Stimulated activated CD4-positive, alpha-beta T cell treated with anti-CD3 and anti-CD28 coated beads, Interleukin-15, amount 100 ng/mL, for 1 hour (primary cell): Measurements from ENCODE around the gene PTPRD.

Source experiments
- DNase-seq, 2 donors: peaks; one replicate each; pipeline ENCODE4 v3.0.0-alpha.2; 2020; ENCODE audit warnings: low read depth in 1 of 2, low spot score in 1 of 2

PTPRD gene

GRCh38 chr9:8809741-8810140, 1803.1 kb downstream of the PTPRD start:
- no peak for DNase-seq

GRCh38 chr9:8806150-8806549, 1806.7 kb downstream of the PTPRD start:
- DNase-seq: no peak

GRCh38 chr9:8804613-8805012, 1808.2 kb downstream of the PTPRD start:
- no peak for DNase-seq

GRCh38 chr9:8802242-8802641, 1810.6 kb downstream of the PTPRD start:
- DNase-seq: no peak

GRCh38 chr9:8800196-8800595, 1812.6 kb downstream of the PTPRD start:
- no peak for DNase-seq

GRCh38 chr9:8799615-8800014, 1813.2 kb downstream of the PTPRD start:
- no peak for DNase-seq

- DNase-seq: no peak
These were observed 1813.6 kb downstream of the PTPRD start for GRCh38 chr9:8799206-8799605.

- no peak for DNase-seq
These were observed 1828.0 kb downstream of the PTPRD start for GRCh38 chr9:8784838-8785237.

- no peak for DNase-seq
These were observed 1828.9 kb downstream of the PTPRD start for GRCh38 chr9:8783941-8784340.

- no peak for DNase-seq
These were observed 1830.6 kb downstream of the PTPRD start for GRCh38 chr9:8782237-8782636.

GRCh38 chr9:8781458-8781857, 1831.3 kb downstream of the PTPRD start:
- no peak for DNase-seq

GRCh38 chr9:8780386-8780785, 1832.4 kb downstream of the PTPRD start:
- DNase-seq: no peak

- no peak for DNase-seq
These were observed 1833.3 kb downstream of the PTPRD start for GRCh38 chr9:8779478-8779877.

- DNase-seq: no peak
These were observed 1834.4 kb downstream of the PTPRD start for GRCh38 chr9:8778356-8778755.

- DNase-seq: no peak
These were observed 1840.5 kb downstream of the PTPRD start for GRCh38 chr9:8772302-8772701.

- DNase-seq: no peak
These were observed 1843.6 kb downstream of the PTPRD start for GRCh38 chr9:8769153-8769552.

- DNase-seq: no peak
These were observed 1846.7 kb downstream of the PTPRD start for GRCh38 chr9:8766096-8766495.

- no peak for DNase-seq
These were observed 1848.8 kb downstream of the PTPRD start for GRCh38 chr9:8764051-8764450.

- no peak for DNase-seq
These were observed 1850.2 kb downstream of the PTPRD start for GRCh38 chr9:8762479-8763085.

- DNase-seq: no peak
These were observed 1852.6 kb downstream of the PTPRD start for GRCh38 chr9:8760000-8760767.

- no peak for DNase-seq
These were observed 1854.9 kb downstream of the PTPRD start for GRCh38 chr9:8757881-8758280.

- DNase-seq: no peak
These were observed 1858.1 kb downstream of the PTPRD start for GRCh38 chr9:8754751-8755150.

- no peak for DNase-seq
These were observed 1861.3 kb downstream of the PTPRD start for GRCh38 chr9:8751406-8751930.
